Measurements from ENCODE around the gene USP1. TPM values are rescaled to one million over a fixed set of nuclear protein-coding genes. Genes with fewer than 3 reads are reported as not detected.

The USP1 gene
- total RNA-seq, 1 experiment from 2014 or later: 39.8 TPM

DNA sequence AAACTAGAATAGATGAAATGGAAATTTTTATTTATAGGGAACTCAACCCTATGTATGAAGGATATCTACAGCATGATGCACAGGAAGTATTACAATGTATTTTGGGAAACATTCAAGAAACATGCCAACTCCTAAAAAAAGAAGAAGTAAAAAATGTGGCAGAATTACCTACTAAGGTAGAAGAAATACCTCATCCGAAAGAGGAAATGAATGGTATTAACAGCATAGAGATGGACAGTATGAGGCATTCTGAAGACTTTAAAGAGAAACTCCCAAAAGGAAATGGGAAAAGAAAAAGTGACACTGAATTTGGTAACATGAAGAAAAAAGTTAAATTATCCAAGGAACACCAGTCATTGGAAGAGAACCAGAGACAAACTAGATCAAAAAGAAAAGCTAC lies 7.9 kb downstream of the USP1 start:
- Histone ChIP-seq H3K27me3 (no peaks in the 10 kb centered on the region), H3K9me3 (no peaks in the 10 kb centered on the region), H3K36me3 (peaks cover 87% of the 10 kb centered on the region), H3K4me3 (no peak overlapping the region)
- DNase-seq: no peak

DNA sequence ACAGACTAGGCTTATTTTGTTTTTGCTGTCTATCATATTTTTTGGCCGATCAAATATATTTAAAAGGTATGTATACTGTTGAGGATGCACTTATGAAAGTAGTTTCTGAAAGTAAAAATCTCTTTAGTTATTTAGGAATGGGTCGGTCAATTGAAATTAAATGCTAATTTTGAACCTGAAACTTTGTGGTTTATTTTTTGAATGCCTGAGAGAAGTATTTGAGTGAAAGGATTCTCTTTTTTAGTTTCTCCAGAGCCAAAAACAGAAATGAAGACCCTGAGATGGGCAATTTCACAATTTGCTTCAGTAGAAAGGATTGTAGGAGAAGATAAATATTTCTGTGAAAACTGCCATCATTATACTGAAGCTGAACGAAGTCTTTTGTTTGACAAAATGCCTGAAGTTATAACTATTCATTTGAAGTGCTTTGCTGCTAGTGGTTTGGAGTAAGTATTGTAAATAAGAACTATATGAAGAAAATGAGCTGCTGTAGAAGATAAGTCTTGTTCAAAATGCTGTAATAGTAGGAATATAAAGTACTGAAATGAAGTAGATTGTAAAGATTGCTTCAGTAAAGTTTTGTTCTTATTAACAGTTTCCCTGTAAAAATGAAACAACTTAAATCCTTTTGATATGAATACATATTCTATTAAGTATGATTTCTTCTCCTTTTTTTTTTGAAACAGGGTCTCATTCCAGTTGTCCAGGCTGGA lies 11.5 kb downstream of the USP1 start:
- DNase-seq: no peak
- H3K36me3 ChIP-seq: peaks cover 86% of the 10 kb centered on the region
- no peaks in the 10 kb centered on the region for H3K27me3 ChIP-seq
- no peaks in the 10 kb centered on the region for H3K9me3 ChIP-seq
- H3K4me3 ChIP-seq: no peak overlapping the region

DNA sequence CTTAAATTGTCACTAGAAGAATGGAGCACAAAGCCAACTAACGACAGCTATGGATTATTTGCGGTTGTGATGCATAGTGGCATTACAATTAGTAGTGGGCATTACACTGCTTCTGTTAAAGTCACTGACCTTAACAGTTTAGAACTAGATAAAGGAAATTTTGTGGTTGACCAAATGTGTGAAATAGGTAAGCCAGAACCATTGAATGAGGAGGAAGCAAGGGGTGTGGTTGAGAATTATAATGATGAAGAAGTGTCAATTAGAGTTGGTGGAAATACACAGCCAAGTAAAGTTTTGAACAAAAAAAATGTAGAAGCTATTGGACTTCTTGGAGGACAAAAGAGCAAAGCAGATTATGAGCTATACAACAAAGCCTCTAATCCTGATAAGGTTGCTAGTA lies 13.5 kb downstream of the USP1 start:
- Histone ChIP-seq H3K27me3 (no peaks in the 10 kb centered on the region), H3K9me3 (no peaks in the 10 kb centered on the region), H3K4me3 (no peak overlapping the region), H3K36me3 (peaks cover 83% of the 10 kb centered on the region)
- DNase-seq: no peak

DNA sequence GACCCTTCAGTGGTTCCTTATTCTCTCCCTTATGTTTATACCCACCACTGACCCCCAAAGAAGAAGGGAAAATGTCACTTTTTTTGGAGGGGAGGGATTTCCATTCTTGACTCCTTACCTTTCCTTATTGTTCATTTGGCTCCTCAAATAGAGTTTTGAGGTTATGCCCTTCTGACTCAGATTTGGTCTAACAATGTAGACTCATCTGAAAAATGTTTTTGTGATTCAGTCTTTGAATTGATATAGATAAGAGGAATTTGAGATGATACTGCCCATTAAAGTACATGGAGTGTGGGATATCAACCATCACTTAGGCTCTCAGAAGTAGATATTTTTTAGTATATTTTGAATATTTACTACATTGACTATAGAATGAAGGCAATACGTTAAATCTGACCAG lies 16.1 kb downstream of the USP1 start:
- no peaks in the 10 kb centered on the region for H3K9me3 ChIP-seq
- no peaks in the 10 kb centered on the region for H3K27me3 ChIP-seq
- DNase-seq: no peak
- H3K36me3 ChIP-seq: peaks cover 79% of the 10 kb centered on the region
- H3K4me3 ChIP-seq: no peak overlapping the region

DNA sequence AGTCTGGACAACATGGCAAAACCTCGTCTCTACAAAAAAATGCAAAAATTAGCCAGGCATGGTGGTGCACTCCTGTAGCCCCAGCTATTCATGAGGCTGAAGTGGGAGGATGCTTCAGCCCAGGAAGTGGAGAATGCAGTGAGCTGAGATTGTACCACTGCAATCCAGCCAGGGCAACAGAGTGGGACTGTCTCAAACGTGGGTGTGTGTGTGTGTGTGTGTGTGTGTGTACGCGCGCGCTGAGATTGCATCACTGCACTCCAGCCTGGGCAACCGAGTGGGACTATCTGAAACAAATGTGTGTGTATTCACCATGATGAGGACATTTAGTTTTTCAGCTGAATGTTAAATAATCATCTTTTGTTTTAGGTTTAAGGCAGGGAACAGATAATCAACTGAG lies 21.1 kb downstream of the USP1 start:
- H3K27me3 ChIP-seq: no peaks in the 10 kb centered on the region
- H3K4me3 ChIP-seq: no peak overlapping the region
- DNase-seq: no peak
- H3K36me3 ChIP-seq: peaks cover 31% of the 10 kb centered on the region
- H3K9me3 ChIP-seq: no peaks in the 10 kb centered on the region

DNA sequence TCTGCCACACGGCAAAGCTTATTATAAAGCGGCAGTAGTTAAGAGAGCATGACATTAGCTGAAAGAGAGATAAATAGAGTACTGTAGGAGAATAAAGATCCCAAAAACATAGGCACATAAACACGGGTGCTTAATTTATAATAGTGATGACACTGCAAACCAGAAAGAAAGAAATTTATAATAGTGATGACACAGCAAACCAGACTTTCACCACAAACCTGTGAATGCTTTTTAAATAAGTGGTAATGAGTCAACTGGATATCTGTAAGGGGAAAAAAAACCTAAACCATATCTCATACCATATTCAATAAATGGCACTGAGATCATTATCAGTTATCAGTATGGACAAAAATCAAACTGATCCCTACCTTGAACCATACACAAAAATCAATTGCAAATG lies 25.5 kb downstream of the USP1 start:
- no peak for DNase-seq
- H3K27me3 ChIP-seq: no peaks in the 10 kb centered on the region
- no peaks in the 10 kb centered on the region for H3K9me3 ChIP-seq
- no peak overlapping the region for H3K4me3 ChIP-seq
- H3K36me3 ChIP-seq: peaks cover 9% of the 10 kb centered on the region; the same call in 1 of the 2 replicates

DNA sequence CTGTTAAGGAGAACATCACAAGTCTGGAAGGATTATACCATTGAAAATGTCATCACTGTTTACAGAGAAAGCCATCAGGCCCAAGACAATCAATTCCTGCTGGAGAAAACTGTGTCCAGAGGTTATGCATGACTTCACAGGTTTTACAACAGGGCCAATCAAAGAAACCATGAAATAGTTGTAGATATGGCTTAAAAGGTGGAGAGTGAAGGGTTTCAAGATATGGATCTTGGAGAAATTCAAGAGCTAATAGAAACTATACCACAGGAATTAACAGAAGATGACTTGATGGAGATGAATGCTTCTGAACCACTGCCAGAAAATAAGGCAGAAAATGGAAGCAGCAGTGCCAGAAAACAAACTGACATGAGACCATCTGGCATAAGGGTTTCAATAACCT lies 30.2 kb downstream of the USP1 start:
- Histone ChIP-seq H3K27me3 (no peaks in the 10 kb centered on the region), H3K9me3 (peaks cover 2% of the 10 kb centered on the region; the same call in 1 of the 2 replicates), H3K36me3 (peaks cover 24% of the 10 kb centered on the region), H3K4me3 (no peak overlapping the region)
- no peak for DNase-seq

DNA sequence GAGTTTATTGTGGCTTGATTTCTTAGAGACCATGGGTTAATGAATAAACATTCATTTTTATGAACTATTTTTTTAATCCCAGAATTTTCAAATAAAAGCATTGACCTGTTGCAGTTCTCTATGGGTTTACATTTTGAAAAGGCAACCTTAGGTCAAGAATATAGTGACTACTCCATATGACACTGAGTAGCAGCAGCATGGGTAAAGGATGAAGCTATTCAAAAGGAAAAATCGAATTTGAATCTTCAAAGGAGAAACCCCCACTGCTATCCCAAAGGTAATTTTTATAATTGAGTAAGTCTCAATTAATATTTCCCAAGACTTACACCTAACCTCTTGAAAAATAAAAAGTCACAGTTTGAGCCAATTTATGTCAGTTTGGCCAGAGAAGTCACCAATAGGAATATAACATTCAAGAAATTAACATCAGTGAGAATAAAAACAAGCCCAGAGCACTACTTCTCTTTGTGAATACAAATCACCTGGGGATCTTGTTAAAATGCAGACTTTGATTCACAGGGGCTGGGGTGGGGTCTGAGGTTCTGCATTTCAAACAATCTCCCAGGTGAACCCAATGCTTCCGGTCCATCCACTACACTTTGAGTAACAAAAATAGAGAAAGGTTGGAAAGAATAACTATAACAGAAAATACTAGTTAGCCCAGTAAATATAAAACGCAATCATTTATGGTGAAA lies 39.8 kb downstream of the USP1 start:
- Histone ChIP-seq H3K27me3 (no peaks in the 10 kb centered on the region), H3K36me3 (peaks cover 17% of the 10 kb centered on the region), H3K4me3 (no peak overlapping the region), H3K9me3 (no peaks in the 10 kb centered on the region)
- no peak for DNase-seq

DNA sequence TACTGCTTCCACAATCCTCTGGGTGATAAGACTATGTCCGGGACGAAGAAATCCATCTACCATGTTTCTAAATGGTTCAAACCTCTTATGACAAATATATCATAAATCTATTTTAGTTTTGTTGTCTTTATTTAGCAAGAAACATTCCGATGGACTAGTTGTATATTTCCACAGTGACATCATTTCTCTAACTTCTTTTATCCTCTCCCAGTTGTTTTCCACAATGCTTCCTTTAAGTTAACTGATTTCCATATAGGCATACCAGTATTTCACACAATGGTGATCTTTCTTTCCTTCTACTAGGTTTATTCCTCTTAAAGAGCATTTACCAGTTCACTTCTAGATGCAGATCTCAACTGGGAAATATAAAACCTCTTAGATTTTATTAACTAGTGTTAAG lies 44.8 kb downstream of the USP1 start:
- DNase-seq: no peak
- Histone ChIP-seq H3K36me3 (no peaks in the 10 kb centered on the region), H3K27me3 (no peaks in the 10 kb centered on the region), H3K9me3 (no peaks in the 10 kb centered on the region), H3K4me3 (no peak overlapping the region)

DNA sequence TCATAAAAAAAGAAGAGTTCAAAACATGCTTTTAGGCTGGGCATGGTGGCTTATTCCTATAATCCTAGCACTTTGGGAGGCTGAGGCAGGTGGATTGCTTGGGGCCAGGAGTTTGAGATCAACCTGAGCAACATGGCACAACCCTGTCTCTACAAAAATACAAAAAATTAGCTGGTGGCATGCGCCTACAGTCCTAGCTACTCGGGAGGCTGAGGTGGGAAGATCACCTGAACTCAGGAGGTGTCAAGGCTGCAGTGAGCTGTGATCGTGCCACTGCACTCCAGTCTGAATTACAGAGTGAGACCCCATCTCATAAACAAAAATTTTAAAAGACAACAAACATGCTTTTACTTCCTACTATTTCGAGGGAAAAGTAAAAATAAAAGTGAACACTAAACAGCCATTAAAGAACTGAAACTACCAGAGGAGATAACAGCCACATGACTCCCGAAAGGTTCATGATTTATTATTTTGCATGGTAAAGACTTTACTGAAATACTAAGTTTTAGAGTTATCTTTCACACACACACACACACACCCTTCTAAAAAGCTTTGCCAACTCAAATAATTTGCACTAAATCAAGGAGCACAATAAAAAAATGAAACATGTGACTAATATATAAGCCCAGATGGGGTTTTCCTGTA lies 48.1 kb downstream of the USP1 start:
- Histone ChIP-seq H3K27me3 (no peaks in the 10 kb centered on the region), H3K4me3 (no peak overlapping the region), H3K36me3 (peaks cover 2% of the 10 kb centered on the region; the same call in 1 of the 2 replicates), H3K9me3 (no peaks in the 10 kb centered on the region)
- DNase-seq: no peak

DNA sequence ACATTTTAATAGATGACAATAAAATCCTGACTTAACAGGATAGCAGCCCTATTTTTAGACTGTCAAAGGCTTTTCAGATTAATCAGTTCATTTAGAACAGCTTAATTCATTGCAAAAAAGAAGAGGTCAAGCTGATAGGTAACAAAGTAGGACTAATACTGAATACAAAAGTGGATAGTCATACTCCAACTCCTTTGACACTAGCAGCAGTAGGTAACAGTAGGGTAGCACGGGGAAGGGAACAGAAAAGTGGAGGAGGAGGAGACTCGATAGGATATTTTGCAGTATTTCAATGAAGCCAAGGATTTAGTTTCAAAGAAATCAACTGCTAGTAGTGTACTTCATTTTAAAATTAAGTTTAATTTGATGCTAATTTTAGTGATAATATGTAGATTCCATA lies 51.1 kb downstream of the USP1 start:
- DNase-seq: no peak
- H3K27me3 ChIP-seq: no peaks in the 10 kb centered on the region
- no peaks in the 10 kb centered on the region for H3K9me3 ChIP-seq
- peaks cover 2% of the 10 kb centered on the region; the same call in 1 of the 2 replicates for H3K36me3 ChIP-seq
- no peak overlapping the region for H3K4me3 ChIP-seq

DNA sequence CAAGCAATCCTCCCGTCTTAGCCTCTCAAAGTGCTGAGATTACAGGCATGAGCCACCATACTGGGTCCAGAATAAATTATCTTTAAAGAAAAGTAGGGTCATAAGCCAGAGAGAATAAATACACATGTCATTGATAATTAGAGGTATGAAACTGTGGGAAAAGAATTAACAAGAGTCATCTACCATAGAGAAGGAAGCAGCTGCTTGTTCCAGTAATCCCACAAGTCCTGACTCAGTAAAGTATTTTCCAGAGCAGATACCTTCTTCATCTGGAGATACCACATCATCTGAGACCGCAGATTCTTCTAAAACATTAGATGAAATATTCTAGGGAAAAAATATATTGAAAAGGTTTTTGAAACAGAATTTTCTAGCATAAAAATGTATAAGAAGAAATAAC lies 55.7 kb downstream of the USP1 start:
- H3K4me3 ChIP-seq: no peak overlapping the region
- no peak for DNase-seq
- H3K9me3 ChIP-seq: no peaks in the 10 kb centered on the region
- H3K36me3 ChIP-seq: peaks cover 8% of the 10 kb centered on the region
- no peaks in the 10 kb centered on the region for H3K27me3 ChIP-seq

DNA sequence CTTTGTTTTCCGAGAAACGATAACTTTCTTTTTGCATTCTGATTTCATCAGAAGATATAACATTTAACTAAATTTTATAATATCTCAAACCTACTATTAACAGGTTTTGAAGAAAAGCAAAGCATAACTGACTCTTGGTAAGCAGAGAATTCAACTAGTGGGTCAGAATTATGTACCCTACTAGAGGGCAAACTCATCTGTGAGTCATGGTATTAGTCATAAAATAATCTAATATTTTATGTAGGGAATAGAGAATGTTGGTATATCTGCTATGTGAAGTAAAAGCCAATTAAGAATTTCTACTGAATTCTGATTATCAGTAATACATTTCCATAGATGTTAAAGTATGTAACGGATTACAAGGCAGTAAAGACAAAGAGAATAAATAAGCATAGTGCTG lies 56.8 kb downstream of the USP1 start:
- H3K9me3 ChIP-seq: no peaks in the 10 kb centered on the region
- DNase-seq: no peak
- peaks cover 8% of the 10 kb centered on the region for H3K36me3 ChIP-seq
- no peaks in the 10 kb centered on the region for H3K27me3 ChIP-seq
- no peak overlapping the region for H3K4me3 ChIP-seq

DNA sequence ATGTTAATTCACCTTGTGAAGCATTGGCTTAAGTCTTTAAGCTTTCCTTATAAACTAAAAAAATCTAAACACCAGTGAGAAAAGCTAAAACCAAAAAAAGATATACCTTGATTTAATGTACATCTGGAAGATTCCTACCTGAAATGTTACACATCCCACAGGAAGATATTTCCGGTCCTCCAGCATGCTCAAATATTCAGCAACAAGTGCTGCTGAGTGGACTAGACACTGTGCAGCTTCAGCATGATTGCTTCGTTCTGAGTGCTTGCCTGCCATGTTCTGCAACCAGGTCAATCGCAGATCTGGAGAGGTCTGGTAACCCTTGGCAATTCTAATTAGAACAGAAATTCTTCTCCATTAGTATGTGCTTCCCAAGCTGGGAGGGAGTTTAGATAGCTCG lies 57.3 kb downstream of the USP1 start:
- no peak for DNase-seq
- peaks cover 6% of the 10 kb centered on the region for H3K36me3 ChIP-seq
- no peaks in the 10 kb centered on the region for H3K27me3 ChIP-seq
- no peak overlapping the region for H3K4me3 ChIP-seq
- no peaks in the 10 kb centered on the region for H3K9me3 ChIP-seq

DNA sequence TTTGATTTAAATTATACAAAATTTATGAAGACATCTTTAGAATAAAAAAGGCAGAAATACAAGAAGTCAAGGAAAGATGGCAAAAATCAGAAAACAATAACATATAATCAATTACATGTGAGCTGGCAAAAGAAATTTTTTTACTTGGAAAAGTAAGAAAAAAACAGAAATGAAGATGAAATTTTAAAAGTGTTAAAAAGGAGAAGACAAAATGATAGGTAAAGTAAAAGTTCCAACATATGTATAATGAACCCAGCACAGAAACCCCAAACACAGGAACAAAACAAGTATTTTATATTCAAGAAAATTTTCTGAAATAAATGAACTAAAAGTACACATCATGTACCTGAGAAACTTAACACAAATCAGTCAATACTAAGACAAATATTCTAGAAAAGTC lies 63.4 kb downstream of the USP1 start:
- H3K4me3 ChIP-seq: no peak overlapping the region
- DNase-seq: no peak
- H3K27me3 ChIP-seq: no peaks in the 10 kb centered on the region
- H3K9me3 ChIP-seq: no peaks in the 10 kb centered on the region
- H3K36me3 ChIP-seq: peaks cover 6% of the 10 kb centered on the region
